ENCODE data around the gene PLB1.

The PLB1 gene

DNA sequence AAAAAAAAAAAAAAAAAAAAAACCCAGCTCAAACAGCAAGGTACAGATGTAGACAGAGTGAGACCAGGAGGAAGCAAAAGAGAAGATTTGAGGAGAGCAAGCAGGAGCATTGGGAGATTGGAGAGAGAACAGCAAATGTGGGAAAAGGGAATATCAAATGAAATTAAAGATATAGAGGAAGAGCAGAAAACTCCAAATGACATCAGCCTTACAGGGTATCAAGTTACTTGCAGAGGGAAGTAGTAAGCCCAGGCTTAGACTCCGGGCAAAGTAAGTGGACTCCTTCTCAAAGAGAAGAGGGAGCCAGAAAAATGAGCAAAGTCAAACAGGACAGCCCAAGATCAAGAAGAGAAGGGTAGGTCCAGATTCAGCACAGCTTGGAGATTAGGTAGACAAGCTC, 162.5 kb downstream of the PLB1 start:
- H3K27ac ChIP-seq, result no peak overlapping the region
- TF ChIP-seq ZFX (IDR thresholded peaks at IDR 0.05), result no peak
- TF ChIP-seq, protein P1, sequence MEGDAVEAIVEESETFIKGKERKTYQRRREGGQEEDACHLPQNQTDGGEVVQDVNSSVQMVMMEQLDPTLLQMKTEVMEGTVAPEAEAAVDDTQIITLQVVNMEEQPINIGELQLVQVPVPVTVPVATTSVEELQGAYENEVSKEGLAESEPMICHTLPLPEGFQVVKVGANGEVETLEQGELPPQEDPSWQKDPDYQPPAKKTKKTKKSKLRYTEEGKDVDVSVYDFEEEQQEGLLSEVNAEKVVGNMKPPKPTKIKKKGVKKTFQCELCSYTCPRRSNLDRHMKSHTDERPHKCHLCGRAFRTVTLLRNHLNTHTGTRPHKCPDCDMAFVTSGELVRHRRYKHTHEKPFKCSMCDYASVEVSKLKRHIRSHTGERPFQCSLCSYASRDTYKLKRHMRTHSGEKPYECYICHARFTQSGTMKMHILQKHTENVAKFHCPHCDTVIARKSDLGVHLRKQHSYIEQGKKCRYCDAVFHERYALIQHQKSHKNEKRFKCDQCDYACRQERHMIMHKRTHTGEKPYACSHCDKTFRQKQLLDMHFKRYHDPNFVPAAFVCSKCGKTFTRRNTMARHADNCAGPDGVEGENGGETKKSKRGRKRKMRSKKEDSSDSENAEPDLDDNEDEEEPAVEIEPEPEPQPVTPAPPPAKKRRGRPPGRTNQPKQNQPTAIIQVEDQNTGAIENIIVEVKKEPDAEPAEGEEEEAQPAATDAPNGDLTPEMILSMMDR (conservative IDR thresholded peaks at IDR 0.05), result no peak

DNA sequence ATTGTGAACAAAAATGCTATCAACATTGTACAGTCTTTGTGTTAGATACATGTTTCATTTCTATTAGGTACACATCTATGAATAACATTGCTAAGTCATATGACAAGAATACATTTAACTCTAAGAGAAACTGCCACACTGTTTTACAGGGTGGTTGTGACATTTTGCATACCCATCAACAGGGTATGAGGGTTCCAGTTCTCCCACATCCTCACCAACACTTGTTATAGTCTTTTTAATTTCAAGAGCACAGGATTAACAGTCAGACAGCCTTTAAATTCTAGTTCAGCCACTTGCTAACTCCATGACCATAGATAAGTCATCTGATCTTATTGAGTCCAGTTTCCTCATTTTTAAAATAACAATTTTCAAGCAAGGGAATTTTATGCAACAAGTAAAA, 163.3 kb downstream of the PLB1 start:
- TF ChIP-seq ZFX (IDR thresholded peaks at IDR 0.05), result no peak
- TF ChIP-seq, protein P1 (conservative IDR thresholded peaks at IDR 0.05), result no peak
- no peak overlapping the region for H3K27ac ChIP-seq

DNA sequence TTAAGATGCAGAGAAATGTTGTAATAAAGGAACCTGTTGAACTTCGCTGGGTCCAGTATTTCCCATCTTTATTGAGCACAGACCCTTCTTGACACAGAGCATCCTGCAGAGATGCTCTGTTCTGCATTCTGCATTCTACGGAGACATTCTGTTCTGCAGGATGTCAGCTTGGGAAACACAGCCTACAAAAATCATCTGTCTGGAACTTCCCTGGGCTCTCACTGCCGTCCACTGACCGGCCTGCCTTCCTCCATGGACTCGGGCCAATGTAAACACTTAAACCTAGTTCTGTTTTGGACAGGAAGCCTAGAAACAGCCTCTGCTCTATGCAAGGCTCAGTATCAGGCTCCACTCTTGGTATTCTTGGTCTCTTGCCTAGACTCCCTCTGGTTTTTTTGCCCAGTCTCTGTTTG, 165.7 kb downstream of the PLB1 start:
- peak overlapping the region; percentile 23; the same call in 1 of the 2 replicates for H3K27ac ChIP-seq
- TF ChIP-seq, protein P1 (conservative IDR thresholded peaks at IDR 0.05), result no peak
- no peak for TF ChIP-seq ZFX (IDR thresholded peaks at IDR 0.05)

DNA sequence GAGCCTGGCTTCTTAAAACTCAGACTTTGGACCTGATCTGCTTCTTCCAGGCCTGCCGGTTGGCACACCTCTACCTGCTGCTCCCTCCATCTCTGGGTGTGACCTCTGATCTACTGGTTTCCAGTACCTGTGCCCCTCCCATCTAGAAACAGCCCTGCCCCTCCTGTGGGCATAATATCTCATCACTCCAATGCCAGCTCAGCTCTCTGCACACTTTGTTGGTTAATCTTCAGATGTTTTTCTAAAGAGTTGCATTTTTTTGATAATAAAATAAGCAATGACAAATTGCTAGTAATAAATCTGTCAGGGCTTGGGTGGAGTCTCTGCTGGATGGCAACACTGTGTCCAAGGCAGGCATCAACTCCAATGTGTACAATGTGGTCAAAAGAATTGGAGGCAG, 166.2 kb downstream of the PLB1 start:
- no peak for TF ChIP-seq ZFX (IDR thresholded peaks at IDR 0.05)
- TF ChIP-seq, protein P1 (conservative IDR thresholded peaks at IDR 0.05), result no peak

DNA sequence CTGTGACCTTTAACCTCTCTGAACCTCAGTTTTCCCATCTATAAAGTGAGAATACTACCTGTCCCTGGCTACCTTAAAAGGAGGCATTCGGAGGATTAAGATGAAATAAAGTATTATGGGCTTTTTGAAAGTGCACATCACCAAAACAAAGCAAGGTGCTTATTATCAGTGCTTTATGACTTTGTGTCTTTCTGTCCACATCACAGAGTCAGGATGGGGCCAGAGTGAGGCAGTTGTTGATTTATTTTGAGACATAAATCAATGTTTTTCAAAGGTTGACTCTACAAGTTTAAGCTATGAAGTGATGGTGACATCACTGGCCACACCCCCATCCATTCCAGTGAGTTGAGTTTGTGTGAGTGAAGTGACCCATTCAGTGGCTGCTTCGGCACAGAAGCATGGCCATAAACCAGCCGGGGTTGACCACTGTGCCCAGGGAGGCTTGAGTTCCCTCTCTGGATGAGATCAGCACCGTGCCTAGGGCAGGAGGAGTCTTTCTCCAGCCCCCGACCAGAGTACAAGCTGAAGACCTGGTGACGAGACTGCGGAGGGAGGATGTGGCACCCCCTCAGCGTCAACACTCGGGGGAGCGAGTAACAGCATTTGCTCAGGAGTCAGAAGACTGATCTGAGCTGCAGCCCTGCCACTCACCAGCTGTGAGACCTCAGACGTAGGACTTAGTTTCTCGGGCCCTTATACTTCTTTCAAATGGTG, 166.8 kb downstream of the PLB1 start:
- H3K27ac ChIP-seq, result no peak overlapping the region
- TF ChIP-seq, protein P1 (conservative IDR thresholded peaks at IDR 0.05), result no peak
- no peak for TF ChIP-seq ZFX (IDR thresholded peaks at IDR 0.05)

More for the DNA sequence above, 166.2 kb downstream of the PLB1 start:
- peak overlapping the region; percentile 23; the same call in 1 of the 2 replicates for H3K27ac ChIP-seq

DNA sequence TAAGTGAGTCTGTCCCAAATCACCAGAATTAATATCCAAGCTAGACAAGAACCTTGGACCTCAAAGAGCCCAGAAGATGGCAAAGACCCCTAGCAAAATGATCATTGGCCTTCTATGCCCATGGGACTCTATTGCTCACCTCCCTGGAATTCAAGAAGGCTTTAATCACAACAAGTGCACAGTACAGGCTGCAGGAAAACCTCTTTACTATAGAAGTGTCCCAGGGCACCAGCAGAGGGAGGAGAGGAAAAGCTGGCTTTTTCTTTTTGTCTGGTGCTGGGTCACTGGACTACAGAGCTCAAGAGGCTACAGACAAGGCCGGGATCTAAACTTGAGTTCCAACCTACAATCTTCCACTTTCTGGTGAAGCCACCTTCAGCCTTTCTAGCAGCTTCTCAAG, 167.5 kb downstream of the PLB1 start:
- TF ChIP-seq, protein P1 (conservative IDR thresholded peaks at IDR 0.05), result no peak
- TF ChIP-seq ZFX (IDR thresholded peaks at IDR 0.05), result no peak
- no peak overlapping the region for H3K27ac ChIP-seq

DNA sequence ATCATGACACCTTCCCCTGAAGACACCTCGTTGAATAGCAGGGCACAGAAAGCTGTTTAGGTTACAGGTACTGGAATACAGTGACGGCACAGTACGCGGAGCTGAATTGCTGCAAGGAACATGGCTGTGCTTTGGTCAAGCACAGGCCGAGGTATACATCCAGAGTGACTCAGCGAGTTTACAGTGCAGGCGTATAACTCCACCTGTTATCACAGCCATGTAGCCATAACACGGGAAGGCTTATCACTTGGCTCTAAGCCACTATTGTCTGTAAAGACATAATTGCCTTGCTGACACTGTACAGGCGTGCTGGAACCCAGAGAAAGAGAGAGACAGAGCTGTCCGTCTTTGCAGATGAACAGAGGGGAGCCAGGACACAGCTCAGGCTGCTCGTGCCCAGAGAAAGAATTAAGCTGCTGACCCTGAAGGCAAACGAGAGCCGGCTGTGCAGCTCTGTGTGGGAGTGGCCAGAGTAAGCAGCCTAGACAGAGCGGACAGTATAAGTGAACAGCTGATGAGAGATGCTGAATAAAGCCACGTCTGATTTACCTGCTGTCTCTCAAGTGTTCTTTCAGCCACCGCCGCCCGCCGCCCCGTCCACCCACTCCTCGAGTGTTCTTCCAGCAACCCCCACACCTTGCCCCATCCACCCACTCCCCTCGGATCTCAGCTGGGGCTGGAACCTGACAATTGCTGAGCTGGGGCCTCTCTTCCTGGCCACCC, 168.4 kb downstream of the PLB1 start:
- TF ChIP-seq ZFX (IDR thresholded peaks at IDR 0.05), result no peak
- TF ChIP-seq, protein P1 (conservative IDR thresholded peaks at IDR 0.05), result no peak
- H3K27ac ChIP-seq, result no peak overlapping the region
